BJ (cell line): ENCODE data around the gene PDLIM7. TPM values are rescaled to one million over a fixed set of nuclear protein-coding genes. Genes with fewer than 3 reads are reported as not detected.
A peak's percentile ranks its signal among the peaks of the same experiment; 100 is the strongest.

ENCODE experiments used
- CTCF ChIA-PET: fragments of 350-600 bp; formaldehyde crosslinking; extraction: SDS; loops from one replicate; lab custom pipeline; 2021; ENCODE audit warnings: antibody characterized with exemption, inconsistent platforms; lab: Yijun Ruan, JAX
- POLR2A ChIA-PET: fragments of 300-600 bp; sonication (Branson Sonifier 250); formaldehyde crosslinking; extraction: SDS; loops from one replicate; lab custom pipeline; 2021; ENCODE audit warnings: antibody characterized with exemption; lab: Charles Lee
- DNase-seq: peaks from one replicate; pipeline ENCODE4 v3.0.0-alpha.2; 2011; ENCODE audit warnings: low read depth
- H3K27me3 ChIP-seq: 2 replicates; pipeline ENCODE4 v1.6.0; 2011; ENCODE audit warnings: low read length; ENCODE audit not compliant: control insufficient read depth, insufficient read depth
- H3K36me3 ChIP-seq: 2 replicates; pipeline ENCODE4 v1.5.1; 2011; ENCODE audit warnings: low read length; ENCODE audit not compliant: control insufficient read depth, insufficient read depth
- H3K4me3 ChIP-seq: 2 replicates; pipeline ENCODE4 v1.5.1; 2011; ENCODE audit warnings: low read depth, mild to moderate bottlenecking, control low read depth, low read length
- polyA plus RNA-seq: library from polyadenylated mRNA; depleted of rRNA; stranded (reverse); fragments of >200 nt; gene quantifications from 2 replicates; pipeline ENCODE4 v1.2.3, GENCODE V29; 2011
- TF ChIP-seq, protein P1 (sequence below): IDR thresholded peaks from 2 replicates; pipeline ENCODE4 v1.5.1; 2011; ENCODE audit warnings: low read depth, mild to moderate bottlenecking, control low read depth, inconsistent platforms, low read length, moderate library complexity; ENCODE audit not compliant: insufficient read depth

Gene PDLIM7
- polyA plus RNA-seq, 1 experiment: 624 TPM

DNA sequence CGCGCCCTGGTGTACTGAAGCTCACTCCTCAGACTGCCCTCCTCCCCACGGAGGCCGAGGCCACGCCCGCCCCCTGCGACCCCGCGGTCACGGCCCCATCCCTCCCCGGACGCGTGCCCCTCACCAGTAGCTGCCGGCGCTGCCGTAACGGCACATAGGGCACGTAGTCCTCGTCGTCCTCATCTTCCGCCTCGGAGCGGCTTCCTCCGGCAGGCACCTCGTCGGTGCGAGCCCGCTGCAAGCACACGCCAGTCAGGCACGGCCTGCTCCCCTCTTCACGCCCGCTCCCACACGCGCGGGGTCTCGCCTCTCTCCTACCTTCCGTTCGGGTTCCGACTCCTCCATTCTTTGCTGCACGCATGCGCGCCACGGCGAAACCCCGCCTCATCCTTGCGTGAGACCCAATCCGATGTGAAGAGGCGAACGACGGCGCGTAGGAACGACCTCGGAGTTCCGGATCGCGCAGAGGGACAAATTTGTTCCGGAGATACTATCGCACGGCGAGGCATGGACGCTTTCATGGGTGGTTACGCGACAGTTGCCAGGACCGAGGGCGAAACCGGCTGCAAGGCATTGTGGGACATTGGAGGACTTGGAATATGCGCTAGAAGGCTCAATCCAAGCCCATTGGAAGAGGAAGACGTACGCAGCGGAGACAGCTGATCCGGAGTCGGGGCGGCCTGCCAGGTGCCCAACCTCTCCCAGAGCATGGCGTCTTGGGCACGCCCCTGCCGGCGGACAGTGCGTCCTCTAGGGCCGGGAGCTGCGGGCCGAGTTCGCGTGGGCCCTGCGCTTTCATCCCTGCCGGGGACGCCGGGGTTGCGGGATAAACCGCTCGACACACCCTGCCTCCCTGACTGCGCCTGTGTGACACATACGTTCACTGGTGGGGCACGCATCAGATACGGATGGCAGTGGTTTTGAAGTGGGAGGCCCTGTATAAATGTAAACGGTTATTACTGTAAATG, 19.5 kb upstream of the PDLIM7 start, which contains the start of gene DDX41:
Gene DDX41 (minus strand): TSS at position 361 of the 968 bp plus-strand sequence. CDS start 16 bp downstream, at position 345.
- ChIA-PET POLR2A (interaction anchor here (0.6 to 1.1 kb wide), 3 partner anchors 19 to 483 kb away, joined by 3 read pairs; partner anchors contain the start of gene PDLIM7), CTCF (interaction anchor here (0.9 to 2.2 kb wide), 9 partner anchors 9 to 212 kb away, joined by 3 to 30 read pairs (median 3); no protein-coding TSS in a partner anchor)
- peak within 1 kb of the TSS; percentile 91 for H3K4me3 ChIP-seq
- no peaks in the 10 kb centered on the region for H3K27me3 ChIP-seq
- DNase-seq: peak; percentile 98
- TF ChIP-seq, protein P1, sequence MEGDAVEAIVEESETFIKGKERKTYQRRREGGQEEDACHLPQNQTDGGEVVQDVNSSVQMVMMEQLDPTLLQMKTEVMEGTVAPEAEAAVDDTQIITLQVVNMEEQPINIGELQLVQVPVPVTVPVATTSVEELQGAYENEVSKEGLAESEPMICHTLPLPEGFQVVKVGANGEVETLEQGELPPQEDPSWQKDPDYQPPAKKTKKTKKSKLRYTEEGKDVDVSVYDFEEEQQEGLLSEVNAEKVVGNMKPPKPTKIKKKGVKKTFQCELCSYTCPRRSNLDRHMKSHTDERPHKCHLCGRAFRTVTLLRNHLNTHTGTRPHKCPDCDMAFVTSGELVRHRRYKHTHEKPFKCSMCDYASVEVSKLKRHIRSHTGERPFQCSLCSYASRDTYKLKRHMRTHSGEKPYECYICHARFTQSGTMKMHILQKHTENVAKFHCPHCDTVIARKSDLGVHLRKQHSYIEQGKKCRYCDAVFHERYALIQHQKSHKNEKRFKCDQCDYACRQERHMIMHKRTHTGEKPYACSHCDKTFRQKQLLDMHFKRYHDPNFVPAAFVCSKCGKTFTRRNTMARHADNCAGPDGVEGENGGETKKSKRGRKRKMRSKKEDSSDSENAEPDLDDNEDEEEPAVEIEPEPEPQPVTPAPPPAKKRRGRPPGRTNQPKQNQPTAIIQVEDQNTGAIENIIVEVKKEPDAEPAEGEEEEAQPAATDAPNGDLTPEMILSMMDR: peak; percentile 24; the same call in 1 of the 2 replicates
- peaks cover 39% of the 10 kb centered on the region for H3K36me3 ChIP-seq

DNA sequence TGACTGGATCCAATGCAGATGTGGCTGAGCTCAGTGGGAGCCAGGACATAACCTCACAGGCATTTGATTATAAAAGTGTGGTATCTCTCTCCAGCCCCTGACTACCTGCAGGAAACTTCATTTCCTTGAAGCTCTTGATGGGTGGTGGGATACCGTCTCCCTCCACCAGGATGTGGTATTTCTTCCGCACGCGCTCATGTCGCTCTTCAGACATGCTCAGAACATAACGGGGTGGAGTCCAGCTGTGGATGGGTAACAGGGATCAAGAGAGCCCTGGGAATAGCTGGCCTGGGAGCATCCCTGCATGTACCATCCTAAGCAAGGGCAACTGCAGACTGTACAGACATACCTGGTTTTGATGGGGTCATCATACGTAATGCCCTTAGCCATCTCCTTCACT, 18.2 kb upstream of the PDLIM7 start:
- no peak for DNase-seq
- TF ChIP-seq, protein P1: no peak
- Histone ChIP-seq H3K36me3 (peaks cover 46% of the 10 kb centered on the region), H3K4me3 (peak overlapping the region; percentile 91), H3K27me3 (no peaks in the 10 kb centered on the region)
- ChIA-PET CTCF (interaction anchor here (0.8 to 2.2 kb wide), 6 partner anchors 8 to 92 kb away, joined by 3 to 30 read pairs (median 3); no protein-coding TSS in a partner anchor), POLR2A (interaction anchor here (0.6 to 1.1 kb wide), 2 partner anchors 9 to 18 kb away, joined by 3 to 10 read pairs; partner anchors contain the start of gene PDLIM7)

DNA sequence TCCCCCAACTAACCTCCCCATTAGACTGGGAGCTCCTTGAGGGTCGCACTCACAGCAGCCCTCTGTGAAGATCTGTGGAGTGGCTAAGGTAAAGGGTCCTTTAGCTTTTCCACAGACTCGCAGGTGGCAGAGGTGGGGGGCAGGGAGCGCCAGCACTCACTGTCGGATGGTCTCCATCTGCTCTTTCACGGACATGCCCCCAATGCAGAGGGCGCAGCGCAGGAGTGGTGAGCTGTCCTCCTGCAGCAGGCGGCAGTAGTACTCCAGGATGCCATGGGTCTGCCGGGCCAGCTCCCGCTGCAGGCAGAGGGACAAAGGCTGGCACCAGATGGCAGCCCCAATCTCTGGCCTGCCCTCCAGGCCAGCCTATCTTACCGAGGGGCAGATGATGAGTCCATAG, 17.1 kb upstream of the PDLIM7 start:
- Histone ChIP-seq H3K4me3 (no peak overlapping the region), H3K27me3 (no peaks in the 10 kb centered on the region), H3K36me3 (peaks cover 43% of the 10 kb centered on the region)
- TF ChIP-seq, protein P1: no peak
- ChIA-PET POLR2A (no interaction called here), CTCF (interaction anchor here (1.0 kb wide), 1 partner anchor 13 kb away, joined by 5 read pairs; no protein-coding TSS in a partner anchor)
- DNase-seq: no peak

DNA sequence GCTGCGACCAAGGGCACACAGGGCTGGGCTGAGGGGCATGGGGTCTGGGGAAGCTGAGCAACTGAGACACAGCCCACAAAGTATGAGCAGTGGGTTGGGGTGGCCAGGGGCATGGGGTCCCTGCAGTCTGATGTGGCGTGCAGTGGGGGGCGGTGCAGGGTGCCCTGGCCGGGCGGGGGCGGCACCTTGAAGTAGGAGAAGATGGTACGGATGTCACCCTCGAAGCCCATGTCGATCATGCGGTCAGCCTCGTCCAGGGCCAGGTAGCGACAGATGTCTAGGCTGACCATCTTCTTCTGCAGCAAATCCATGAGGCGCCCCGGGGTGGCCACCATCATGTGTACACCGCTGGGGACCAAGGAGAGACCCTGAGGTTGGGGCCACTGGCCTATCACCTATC, 16.1 kb upstream of the PDLIM7 start:
- ChIA-PET POLR2A (no interaction called here), CTCF (no interaction called here)
- H3K4me3 ChIP-seq: no peak overlapping the region
- no peak for DNase-seq
- peaks cover 41% of the 10 kb centered on the region for H3K36me3 ChIP-seq
- TF ChIP-seq, protein P1: no peak
- no peaks in the 10 kb centered on the region for H3K27me3 ChIP-seq

DNA sequence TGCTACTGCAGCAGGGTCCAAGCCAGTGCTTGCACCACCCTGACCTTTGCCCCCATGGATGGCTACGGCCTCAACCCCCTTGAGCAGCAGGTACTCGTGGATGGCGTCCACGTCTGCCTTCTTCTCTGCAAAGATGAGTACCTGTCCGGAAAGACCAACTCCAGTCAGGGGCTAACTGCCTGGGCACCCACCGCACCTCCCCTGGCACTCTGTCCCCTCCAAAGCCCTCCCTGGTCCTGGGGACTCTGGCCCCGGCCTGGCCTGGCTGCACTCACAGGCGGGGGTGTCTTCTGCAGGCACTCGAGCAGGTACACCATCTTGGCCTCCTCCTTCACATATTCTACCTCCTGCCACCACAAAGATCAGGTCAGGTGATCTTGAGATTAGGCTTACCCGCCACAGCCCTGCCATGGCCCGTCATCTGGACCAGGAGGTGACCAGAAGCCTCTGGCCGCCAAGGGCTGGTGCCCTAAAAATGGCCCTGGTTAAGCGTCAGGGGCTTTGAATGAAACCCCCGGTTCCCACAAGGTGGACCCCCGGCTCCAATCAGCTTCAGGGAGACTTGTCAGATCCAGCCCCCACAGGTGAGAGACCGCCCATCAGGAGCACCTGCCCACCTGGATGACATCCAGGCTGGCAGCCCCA, 15.5 kb upstream of the PDLIM7 start:
- DNase-seq: no peak
- POLR2A ChIA-PET: no interaction called here
- CTCF ChIA-PET: interaction anchor here (1.1 kb wide), 1 partner anchor 108 kb away, joined by 3 read pairs; no protein-coding TSS in a partner anchor
- H3K27me3 ChIP-seq: no peaks in the 10 kb centered on the region
- TF ChIP-seq, protein P1: no peak
- H3K36me3 ChIP-seq: peaks cover 41% of the 10 kb centered on the region
- H3K4me3 ChIP-seq: no peak overlapping the region
